GM20000 (cell line): ENCODE data around the gene ATXN3.

Experiments used
- DNase-seq: peaks from one replicate; pipeline ENCODE4 v3.0.0; 2012; ENCODE audit warnings: low spot score
- CTCF ChIP-seq: IDR thresholded peaks from 2 replicates; pipeline ENCODE4 v1.5.1; 2012; ENCODE audit warnings: mild to moderate bottlenecking, control low read depth; ENCODE audit errors: extremely low read depth, missing control alignments

ATXN3 gene

GRCh38 chr14:92134456-92134855, 28.1 kb upstream of the ATXN3 start:
- no peak for TF ChIP-seq CTCF

GRCh38 chr14:92122761-92123160, 16.4 kb upstream of the ATXN3 start:
- no peak for DNase-seq
- TF ChIP-seq CTCF: no peak

More at GRCh38 chr14:92134456-92134855, 28.1 kb upstream of the ATXN3 start:
- no peak for DNase-seq

- no peak for TF ChIP-seq CTCF
- DNase-seq: no peak
Measured at GRCh38 chr14:92122351-92122677, 15.9 kb upstream of the ATXN3 start.

- peak; percentile 88 for DNase-seq
- no peak for TF ChIP-seq CTCF
Measured at GRCh38 chr14:92121670-92122350, 15.4 kb upstream of the ATXN3 start, which contains the start of the genes CPSF2 and NDUFB1. Gene CPSF2 (plus strand): TSS chr14:92121969. CDS start chr14:92130985, 9,016 bp downstream. Gene NDUFB1 (minus strand): TSS chr14:92121706. CDS start chr14:92117637, 4,069 bp downstream.

- no peak for TF ChIP-seq CTCF
- DNase-seq: no peak
Measured at GRCh38 chr14:92121207-92121669, 14.9 kb upstream of the ATXN3 start.

- no peak for DNase-seq
- TF ChIP-seq CTCF: no peak
Measured at GRCh38 chr14:92109490-92109889, 3.1 kb upstream of the ATXN3 start.

- DNase-seq: no peak
- no peak for TF ChIP-seq CTCF
Measured at GRCh38 chr14:92108345-92109254, 2.2 kb upstream of the ATXN3 start.
